A673 (cell line): ENCODE results near the gene VSIG10L. TPM values are rescaled to one million over a fixed set of nuclear protein-coding genes. Genes with fewer than 3 reads are reported as not detected.

Source experiments
- BruUV-seq: library from RNA; stranded (reverse); fragments of 400-500 nt; replicated peaks from 2 replicates; lab custom pipeline; 2021; lab: Mats Ljungman, UMichigan
- CTCF ChIA-PET: fragments of 300-600 bp; sonication (Branson Sonifier 250); formaldehyde crosslinking; loops from one replicate; lab custom pipeline; 2022; ENCODE audit warnings: antibody characterized with exemption; lab: Charles Lee
- POLR2A ChIA-PET: fragments of 300-600 bp; sonication (Branson Sonifier 250); formaldehyde crosslinking; loops from one replicate; lab custom pipeline; 2022; ENCODE audit warnings: antibody characterized with exemption; ENCODE audit not compliant: low non-redundant PET; lab: Charles Lee
- DNase-seq: peaks from one replicate; pipeline ENCODE4 v3.0.0-alpha.2; 2015; ENCODE audit warnings: low spot score
- H3K27ac ChIP-seq: fragments of 200-600 bp; sonication (generic); 2 replicates; pipeline ENCODE4 v1.5.1; 2016; ENCODE audit warnings: mixed run types, low read depth, mild to moderate bottlenecking, mixed read lengths, antibody characterized with exemption, low read length; ENCODE audit not compliant: poor library complexity, severe bottlenecking
- H3K27me3 ChIP-seq: fragments of 200-600 bp; sonication (generic); replicated peaks from 2 replicates; pipeline ENCODE4 v1.6.1; 2017; ENCODE audit warnings: mixed run types, low read depth, mild to moderate bottlenecking, mixed read lengths, antibody characterized with exemption, low read length; ENCODE audit not compliant: insufficient read depth, poor library complexity
- H3K36me3 ChIP-seq: fragments of 200-600 bp; sonication (generic); 2 replicates; pipeline ENCODE4 v1.6.1; 2016; ENCODE audit warnings: mixed run types, mild to moderate bottlenecking, mixed read lengths, antibody characterized with exemption, low read length; ENCODE audit not compliant: insufficient read depth, poor library complexity, severe bottlenecking
- H3K4me1 ChIP-seq: fragments of 200-600 bp; sonication (generic); 2 replicates; pipeline ENCODE4 v1.6.1; 2017; ENCODE audit warnings: mixed run types, mild to moderate bottlenecking, mixed read lengths, antibody characterized with exemption, low read length; ENCODE audit not compliant: insufficient read depth, poor library complexity, severe bottlenecking
- H3K4me3 ChIP-seq: fragments of 200-600 bp; sonication (generic); 2 replicates; pipeline ENCODE4 v1.5.1; 2016; ENCODE audit warnings: low read depth, mixed run types, mild to moderate bottlenecking, mixed read lengths, low read length; ENCODE audit not compliant: poor library complexity, severe bottlenecking
- H3K9me3 ChIP-seq: fragments of 200-600 bp; sonication (generic); 2 replicates; pipeline ENCODE4 v1.6.1; 2016; ENCODE audit warnings: mixed run types, low read depth, mild to moderate bottlenecking, mixed read lengths, antibody characterized with exemption, low read length; ENCODE audit not compliant: poor library complexity, severe bottlenecking
- CTCF ChIP-seq: fragments of 300-800, 200-600 bp; sonication (generic); conservative IDR thresholded peaks from 2 replicates; pipeline ENCODE4 v1.5.1; 2017; ENCODE audit warnings: low read depth, mild to moderate bottlenecking, antibody characterized with exemption, low read length, moderate library complexity, mixed read lengths
- EZH2 ChIP-seq: fragments of 200-600 bp; sonication (generic); IDR thresholded peaks from 2 replicates; pipeline ENCODE4 v1.6.1; 2017; ENCODE audit warnings: borderline replicate concordance, low read depth, mild to moderate bottlenecking, mixed read lengths, antibody characterized with exemption, low read length; ENCODE audit not compliant: poor library complexity, severe bottlenecking
- intact Hi-C: fragments of 100-400 bp; cut with micrococcal nuclease; formaldehyde crosslinking; loops from one replicate; pipeline ENCODE4 v1.10.0; 2022; ENCODE audit not compliant: unreplicated experiment
- total RNA-seq: library from RNA; stranded (reverse); gene quantifications from 2 replicates; pipeline ENCODE4 v1.2.3, GENCODE V29; 2021

Gene VSIG10L
- total RNA-seq, 1 experiment from 2014 or later, result 0.69 TPM

DNA sequence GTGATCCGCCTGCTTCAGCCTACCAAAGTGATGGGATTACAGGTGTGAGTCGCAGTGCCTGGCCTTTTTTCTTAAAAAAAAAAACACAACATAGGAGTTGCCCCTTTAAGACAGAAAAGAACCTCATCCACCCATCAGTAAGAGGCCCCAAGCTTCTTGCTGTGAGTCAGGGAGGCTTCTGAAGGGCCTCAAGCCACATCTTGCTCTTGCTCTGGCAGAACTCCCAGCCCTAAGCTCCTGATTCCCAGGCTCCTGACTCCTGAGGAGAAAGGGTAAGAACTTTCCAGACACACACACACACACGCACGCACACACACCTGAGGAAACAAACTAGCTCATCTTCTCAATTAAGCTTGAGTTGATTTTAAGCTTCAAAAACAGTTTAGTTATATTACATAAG is 17.4 kb upstream of the VSIG10L start:
- TF ChIP-seq CTCF (no peak), EZH2 (no peak)
- CTCF ChIA-PET, result interaction anchor here (0.5 to 0.7 kb wide), 2 partner anchors 649 to 848 kb away, joined by 3 read pairs; partner anchors contain the start of genes JOSD2 and ZNF615
- no TSS peak for BruUV-seq
- no peaks in the 10 kb centered on the region for H3K4me1 ChIP-seq
- intact Hi-C loops, result no loop called here
- POLR2A ChIA-PET, result no interaction called here
- H3K9me3 ChIP-seq, result no peaks in the 10 kb centered on the region
- no peak for DNase-seq
- H3K4me3 ChIP-seq, result no peak overlapping the region
- H3K27ac ChIP-seq, result no peak overlapping the region
- no peaks in the 10 kb centered on the region for H3K36me3 ChIP-seq
- no peaks in the 10 kb centered on the region for H3K27me3 ChIP-seq

GRCh38 chr19:51357952-51358351 is 16.0 kb upstream of the VSIG10L start:
- ChIA-PET POLR2A (no interaction called here), CTCF (no interaction called here)
- intact Hi-C loops, result no loop called here

GRCh38 chr19:51356159-51356801 is 14.3 kb upstream of the VSIG10L start:
- no peak for DNase-seq
- no peak overlapping the region for H3K27ac ChIP-seq
- no peaks in the 10 kb centered on the region for H3K9me3 ChIP-seq
- intact Hi-C loops, result no loop called here
- CTCF ChIA-PET, result no interaction called here
- no peak for TF ChIP-seq CTCF
- H3K27me3 ChIP-seq, result no peaks in the 10 kb centered on the region
- H3K4me3 ChIP-seq, result no peak overlapping the region
- no TSS peak for BruUV-seq
- H3K4me1 ChIP-seq, result no peaks in the 10 kb centered on the region
- POLR2A ChIA-PET, result no interaction called here
- no peaks in the 10 kb centered on the region for H3K36me3 ChIP-seq

More at GRCh38 chr19:51357952-51358351, 16.0 kb upstream of the VSIG10L start:
- no TSS peak for BruUV-seq
- H3K27me3 ChIP-seq, result no peaks in the 10 kb centered on the region
- H3K4me3 ChIP-seq, result no peak overlapping the region
- H3K9me3 ChIP-seq, result no peaks in the 10 kb centered on the region
- H3K27ac ChIP-seq, result no peak overlapping the region
- TF ChIP-seq CTCF, result no peak
- no peak for TF ChIP-seq EZH2
- H3K36me3 ChIP-seq, result no peaks in the 10 kb centered on the region
- DNase-seq, result no peak
- H3K4me1 ChIP-seq, result no peaks in the 10 kb centered on the region
